Stomach (tissue), 4 donors: ENCODE measurements around the gene ZNRF3.

Source experiments
- CTCF ChIP-seq, 7 experiments: fragments of 450-650 bp in 4 of 7; fragments of 200-600 bp in 3 of 7; sonication (generic) in 3 of 7; IDR thresholded peaks; one replicate each; pipeline ENCODE4 v1.5.1; 2016 to 2019; ENCODE audit warnings: antibody characterized with exemption in 7 of 7, control low read depth in 2 of 7, mild to moderate bottlenecking in 1 of 7
- POLR2A ChIP-seq, 4 donors: fragments of 450-650 bp; IDR thresholded peaks; one replicate each; pipeline ENCODE4 v1.6.1; 2016; ENCODE audit warnings: antibody characterized with exemption in 4 of 4, control low read depth in 2 of 4, mild to moderate bottlenecking in 1 of 4, moderate library complexity in 1 of 4

GRCh38 chr22:28907311-28908008 lies 24.1 kb downstream of the ZNRF3 start:
- TF ChIP-seq CTCF (IDR thresholded peaks at IDR 0.05) (no peak), POLR2A (IDR thresholded peaks at IDR 0.05) (no peak)
